PFSK-1 (cell line): Measurements from ENCODE around the gene RPH3AL.

Experiments
- FOXP2 ChIP-seq: optimal IDR thresholded peaks from 2 replicates; pipeline ENCODE3; 2011; ENCODE audit warnings: borderline replicate concordance, control low read depth, inconsistent platforms; ENCODE audit not compliant: insufficient read depth; ENCODE audit errors: extremely low read length, extremely low read depth
- POLR2AphosphoS5 ChIP-seq: IDR thresholded peaks from 2 replicates; pipeline ENCODE4 v1.6.1; 2012; ENCODE audit warnings: low read depth, mild to moderate bottlenecking, control low read depth, low read length, moderate library complexity
- SIN3A ChIP-seq: IDR thresholded peaks from 2 replicates; pipeline ENCODE4 v1.6.1; 2012; ENCODE audit warnings: mild to moderate bottlenecking, low read length, moderate library complexity, borderline replicate concordance; ENCODE audit not compliant: insufficient read depth
- TAF1 ChIP-seq: IDR thresholded peaks from 2 replicates; pipeline ENCODE4 v1.6.1; 2012; ENCODE audit warnings: low read length, control low read depth, borderline replicate concordance; ENCODE audit not compliant: insufficient read depth
- TF ChIP-seq, protein P1 (sequence below), 2 experiments: IDR thresholded peaks; 2 replicates each; pipeline versions ENCODE4 v1.6.1 to v1.8.0; 2011 to 2012; ENCODE audit warnings: low read depth in 2 of 2, low read length in 2 of 2, control low read depth in 1 of 2, inconsistent platforms in 1 of 2, mild to moderate bottlenecking in 1 of 2, moderate library complexity in 1 of 2; ENCODE audit not compliant: insufficient read depth in 1 of 2

Gene RPH3AL

DNA sequence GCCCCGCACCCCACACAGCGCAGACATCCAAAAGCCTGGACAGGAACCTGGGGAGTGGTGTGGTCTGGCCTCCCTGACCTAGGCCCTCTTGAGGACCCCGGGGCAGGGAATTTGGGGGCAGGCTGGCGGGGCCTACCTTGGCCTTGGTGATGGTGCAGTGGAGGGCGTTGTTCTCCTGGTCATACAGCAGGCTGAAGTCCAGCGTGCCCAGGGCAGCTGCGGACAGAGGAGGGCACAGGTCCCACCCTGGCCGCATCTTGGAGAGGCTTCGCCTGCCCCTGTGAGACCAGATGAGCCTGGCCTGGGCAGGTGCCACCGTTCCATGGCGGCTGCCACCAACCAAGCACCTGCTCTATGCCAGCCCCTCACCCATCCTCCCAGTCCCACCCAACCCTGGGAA, 180.2 kb downstream of the RPH3AL start:
- TF ChIP-seq TAF1, result no peak
- TF ChIP-seq SIN3A, result no peak
- TF ChIP-seq, protein P1, sequence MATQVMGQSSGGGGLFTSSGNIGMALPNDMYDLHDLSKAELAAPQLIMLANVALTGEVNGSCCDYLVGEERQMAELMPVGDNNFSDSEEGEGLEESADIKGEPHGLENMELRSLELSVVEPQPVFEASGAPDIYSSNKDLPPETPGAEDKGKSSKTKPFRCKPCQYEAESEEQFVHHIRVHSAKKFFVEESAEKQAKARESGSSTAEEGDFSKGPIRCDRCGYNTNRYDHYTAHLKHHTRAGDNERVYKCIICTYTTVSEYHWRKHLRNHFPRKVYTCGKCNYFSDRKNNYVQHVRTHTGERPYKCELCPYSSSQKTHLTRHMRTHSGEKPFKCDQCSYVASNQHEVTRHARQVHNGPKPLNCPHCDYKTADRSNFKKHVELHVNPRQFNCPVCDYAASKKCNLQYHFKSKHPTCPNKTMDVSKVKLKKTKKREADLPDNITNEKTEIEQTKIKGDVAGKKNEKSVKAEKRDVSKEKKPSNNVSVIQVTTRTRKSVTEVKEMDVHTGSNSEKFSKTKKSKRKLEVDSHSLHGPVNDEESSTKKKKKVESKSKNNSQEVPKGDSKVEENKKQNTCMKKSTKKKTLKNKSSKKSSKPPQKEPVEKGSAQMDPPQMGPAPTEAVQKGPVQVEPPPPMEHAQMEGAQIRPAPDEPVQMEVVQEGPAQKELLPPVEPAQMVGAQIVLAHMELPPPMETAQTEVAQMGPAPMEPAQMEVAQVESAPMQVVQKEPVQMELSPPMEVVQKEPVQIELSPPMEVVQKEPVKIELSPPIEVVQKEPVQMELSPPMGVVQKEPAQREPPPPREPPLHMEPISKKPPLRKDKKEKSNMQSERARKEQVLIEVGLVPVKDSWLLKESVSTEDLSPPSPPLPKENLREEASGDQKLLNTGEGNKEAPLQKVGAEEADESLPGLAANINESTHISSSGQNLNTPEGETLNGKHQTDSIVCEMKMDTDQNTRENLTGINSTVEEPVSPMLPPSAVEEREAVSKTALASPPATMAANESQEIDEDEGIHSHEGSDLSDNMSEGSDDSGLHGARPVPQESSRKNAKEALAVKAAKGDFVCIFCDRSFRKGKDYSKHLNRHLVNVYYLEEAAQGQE (IDR thresholded peaks at IDR 0.05; ENCODE audit: insufficient read depth in 1 of 2, low read depth in 2 of 2, low read length in 2 of 2), result no peak
- no peak for TF ChIP-seq FOXP2
- TF ChIP-seq POLR2AphosphoS5, result no peak

DNA sequence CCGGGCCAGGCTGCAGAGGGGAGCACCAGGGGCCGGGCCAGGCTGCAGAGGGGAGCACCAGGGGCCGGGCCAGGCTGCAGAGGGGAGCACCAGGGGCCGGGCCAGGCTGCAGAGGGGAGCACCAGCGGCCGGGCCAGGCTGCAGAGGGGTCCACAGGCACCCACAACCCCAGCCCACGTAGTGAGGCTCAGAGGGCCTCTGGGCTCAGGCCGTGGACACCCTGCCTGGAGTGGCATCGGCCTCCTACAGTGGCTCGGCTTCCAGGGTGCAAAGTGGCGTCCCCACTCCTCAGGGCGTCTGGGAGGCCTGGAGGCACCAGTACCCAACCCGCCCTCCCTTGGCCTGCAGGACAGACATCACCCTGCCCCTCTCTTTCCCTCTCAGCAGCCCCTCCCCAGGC, 180.7 kb downstream of the RPH3AL start:
- TF ChIP-seq POLR2AphosphoS5 (no peak), TAF1 (no peak), FOXP2 (no peak), SIN3A (no peak)
- TF ChIP-seq, protein P1 (IDR thresholded peaks at IDR 0.05; ENCODE audit: insufficient read depth in 1 of 2, low read depth in 2 of 2, low read length in 2 of 2), result no peak

GRCh38 chr17:170130-170670, 182.4 kb downstream of the RPH3AL start:
- TF ChIP-seq FOXP2, result no peak
- TF ChIP-seq TAF1, result no peak
- TF ChIP-seq, protein P1 (IDR thresholded peaks at IDR 0.05; ENCODE audit: insufficient read depth in 1 of 2, low read depth in 2 of 2, low read length in 2 of 2), result no peak
- no peak for TF ChIP-seq SIN3A
- TF ChIP-seq POLR2AphosphoS5, result no peak

- TF ChIP-seq, protein P1 (IDR thresholded peaks at IDR 0.05; ENCODE audit: insufficient read depth in 1 of 2, low read depth in 2 of 2, low read length in 2 of 2), result no peak
- TF ChIP-seq FOXP2 (no peak), POLR2AphosphoS5 (no peak), TAF1 (no peak), SIN3A (no peak)
These were observed 186.7 kb downstream of the RPH3AL start for GRCh38 chr17:165939-166338.
